ENCODE data around the gene PRKAG2. TPM values are rescaled to one million over a fixed set of nuclear protein-coding genes. Genes with fewer than 3 reads are reported as not detected.
A peak's percentile ranks its signal among the peaks of the same experiment; 100 is the strongest.

Gene PRKAG2
- total RNA-seq, 1 donor from 2014 or later: 20.8 TPM

DNA sequence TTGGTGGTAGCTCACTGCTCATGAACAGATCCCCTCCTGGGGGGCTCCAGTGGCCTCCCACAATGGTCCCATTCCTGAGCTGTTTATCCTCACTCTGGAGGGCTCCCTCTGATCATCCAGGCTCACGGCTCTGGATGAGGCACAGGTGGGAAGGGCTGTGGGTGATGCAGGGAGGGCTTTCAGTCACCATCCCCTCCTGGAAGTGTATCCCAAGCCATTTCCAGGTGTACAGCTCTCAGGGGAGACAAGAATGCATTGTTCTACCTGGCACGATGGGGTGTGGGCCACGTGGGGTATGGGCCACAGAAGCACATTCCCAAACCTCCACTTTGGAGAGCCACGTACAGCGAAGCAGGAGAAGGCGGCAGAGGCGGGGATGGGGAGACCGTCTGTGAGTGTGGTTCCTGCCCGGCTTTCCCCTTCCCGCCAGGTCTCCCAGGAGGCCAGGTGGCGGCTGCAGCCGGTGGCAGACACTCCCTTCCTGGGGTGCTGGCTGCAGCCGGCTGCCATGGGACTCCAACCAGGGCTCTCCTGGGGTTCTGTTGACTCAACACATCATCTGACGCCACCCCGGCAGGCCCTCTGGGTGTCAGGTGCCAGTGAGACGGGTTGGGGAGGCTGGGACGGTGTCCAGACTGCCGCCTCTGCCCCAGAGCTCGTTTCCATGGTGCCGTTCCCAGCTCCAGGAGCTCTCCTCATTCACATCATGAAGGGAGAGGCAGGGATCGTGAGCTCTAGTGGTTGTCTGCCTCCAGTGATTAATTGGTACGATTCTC is 187.5 kb downstream of the PRKAG2 start:
- TF ChIP-seq, protein P1, sequence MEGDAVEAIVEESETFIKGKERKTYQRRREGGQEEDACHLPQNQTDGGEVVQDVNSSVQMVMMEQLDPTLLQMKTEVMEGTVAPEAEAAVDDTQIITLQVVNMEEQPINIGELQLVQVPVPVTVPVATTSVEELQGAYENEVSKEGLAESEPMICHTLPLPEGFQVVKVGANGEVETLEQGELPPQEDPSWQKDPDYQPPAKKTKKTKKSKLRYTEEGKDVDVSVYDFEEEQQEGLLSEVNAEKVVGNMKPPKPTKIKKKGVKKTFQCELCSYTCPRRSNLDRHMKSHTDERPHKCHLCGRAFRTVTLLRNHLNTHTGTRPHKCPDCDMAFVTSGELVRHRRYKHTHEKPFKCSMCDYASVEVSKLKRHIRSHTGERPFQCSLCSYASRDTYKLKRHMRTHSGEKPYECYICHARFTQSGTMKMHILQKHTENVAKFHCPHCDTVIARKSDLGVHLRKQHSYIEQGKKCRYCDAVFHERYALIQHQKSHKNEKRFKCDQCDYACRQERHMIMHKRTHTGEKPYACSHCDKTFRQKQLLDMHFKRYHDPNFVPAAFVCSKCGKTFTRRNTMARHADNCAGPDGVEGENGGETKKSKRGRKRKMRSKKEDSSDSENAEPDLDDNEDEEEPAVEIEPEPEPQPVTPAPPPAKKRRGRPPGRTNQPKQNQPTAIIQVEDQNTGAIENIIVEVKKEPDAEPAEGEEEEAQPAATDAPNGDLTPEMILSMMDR (conservative IDR thresholded peaks at IDR 0.05; ENCODE audit: low read depth, low read length): no peak
- H3K4me3 ChIP-seq (ENCODE audit: low read depth, low read length): no peak overlapping the region
- no peak for DNase-seq (ENCODE audit: low read depth)

DNA sequence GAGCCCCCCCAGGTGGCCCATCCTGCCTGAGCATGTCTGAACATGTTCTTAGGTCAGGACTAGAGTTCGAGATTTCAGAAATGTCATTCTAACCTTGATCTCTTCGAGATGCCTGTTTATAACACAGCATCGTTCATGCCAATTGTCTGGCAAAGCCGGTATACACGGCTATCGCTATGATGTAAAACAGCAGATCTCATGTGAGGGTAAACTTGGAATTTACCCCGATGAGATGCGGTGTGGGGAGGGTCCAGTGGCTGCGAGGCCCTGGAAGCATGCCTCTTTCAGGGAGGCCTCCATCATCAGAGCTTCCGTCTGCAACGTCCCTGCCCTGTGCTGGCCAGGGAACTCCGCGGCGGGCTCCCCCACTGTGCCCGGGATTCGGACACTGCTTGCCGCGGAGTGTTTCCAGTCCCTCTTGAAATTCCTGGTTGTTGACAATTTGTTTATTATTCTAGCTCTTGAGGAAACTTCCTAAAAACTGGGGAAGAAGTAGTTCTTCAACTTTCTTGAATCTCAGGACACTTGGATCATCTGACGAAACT is 188.6 kb downstream of the PRKAG2 start:
- no peak for DNase-seq (ENCODE audit: low read depth)
- H3K4me3 ChIP-seq (ENCODE audit: low read depth, low read length): no peak overlapping the region
- TF ChIP-seq, protein P1 (conservative IDR thresholded peaks at IDR 0.05; ENCODE audit: low read depth, low read length): peak; percentile 18

DNA sequence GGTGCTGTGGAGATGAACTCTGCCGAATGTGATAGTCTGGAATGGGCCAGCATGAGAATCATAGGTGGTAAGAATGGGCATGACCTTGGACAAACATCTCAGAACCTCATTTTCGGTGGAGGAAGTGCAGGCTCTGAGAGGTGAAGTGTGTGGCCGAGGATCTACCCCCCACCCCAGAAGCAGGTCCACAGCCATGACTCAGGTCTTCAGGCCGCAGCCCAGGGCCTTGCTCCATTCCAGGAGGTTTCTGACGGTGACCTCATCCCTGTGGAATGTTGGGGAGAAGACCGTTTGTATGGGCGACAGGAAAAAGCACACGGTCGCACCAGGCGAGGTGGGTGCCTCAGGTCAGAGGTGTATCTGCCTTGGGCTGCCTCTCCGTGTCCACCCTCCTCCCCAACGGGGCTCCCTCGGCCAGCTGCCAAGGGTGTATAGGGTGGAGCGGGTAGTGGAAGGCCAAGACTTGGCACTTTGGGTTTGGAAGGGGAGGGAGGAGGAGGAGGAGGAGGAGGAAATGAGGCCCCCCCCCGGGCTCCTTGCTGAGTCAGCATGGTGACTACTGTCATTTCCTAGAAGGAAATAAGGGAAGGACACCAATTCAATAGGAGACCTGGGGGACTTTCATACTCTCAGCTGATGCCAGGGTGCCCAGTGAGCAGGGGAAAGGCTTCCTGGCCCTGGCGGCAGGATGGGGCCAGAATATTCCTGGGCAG is 189.2 kb downstream of the PRKAG2 start:
- H3K4me3 ChIP-seq (ENCODE audit: low read depth, low read length): peak overlapping the region; percentile 28
- DNase-seq (ENCODE audit: low read depth): peak; percentile 91
- TF ChIP-seq, protein P1 (conservative IDR thresholded peaks at IDR 0.05; ENCODE audit: low read depth, low read length): no peak

DNA sequence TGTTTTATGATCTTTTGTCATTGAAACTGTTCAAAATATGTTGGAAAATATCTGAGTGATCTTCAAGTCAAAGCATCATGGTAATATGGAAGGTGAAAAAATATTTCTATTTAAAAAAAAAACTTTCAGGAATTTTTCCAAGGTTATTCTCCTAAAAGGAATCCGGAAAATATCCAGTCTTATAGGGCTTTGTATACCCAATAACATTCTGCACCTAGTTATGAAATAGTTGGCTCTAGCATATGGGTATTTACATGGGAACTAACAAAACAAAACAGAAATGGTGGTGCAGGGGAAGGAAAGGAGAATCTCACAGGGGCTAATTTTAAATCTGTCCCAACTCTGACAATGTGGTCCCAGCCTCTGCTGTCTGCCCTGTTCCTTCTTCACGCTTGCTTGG is 190.1 kb downstream of the PRKAG2 start:
- no peak for DNase-seq (ENCODE audit: low read depth)
- TF ChIP-seq, protein P1 (conservative IDR thresholded peaks at IDR 0.05; ENCODE audit: low read depth, low read length): no peak
- no peak overlapping the region for H3K4me3 ChIP-seq (ENCODE audit: low read depth, low read length)

DNA sequence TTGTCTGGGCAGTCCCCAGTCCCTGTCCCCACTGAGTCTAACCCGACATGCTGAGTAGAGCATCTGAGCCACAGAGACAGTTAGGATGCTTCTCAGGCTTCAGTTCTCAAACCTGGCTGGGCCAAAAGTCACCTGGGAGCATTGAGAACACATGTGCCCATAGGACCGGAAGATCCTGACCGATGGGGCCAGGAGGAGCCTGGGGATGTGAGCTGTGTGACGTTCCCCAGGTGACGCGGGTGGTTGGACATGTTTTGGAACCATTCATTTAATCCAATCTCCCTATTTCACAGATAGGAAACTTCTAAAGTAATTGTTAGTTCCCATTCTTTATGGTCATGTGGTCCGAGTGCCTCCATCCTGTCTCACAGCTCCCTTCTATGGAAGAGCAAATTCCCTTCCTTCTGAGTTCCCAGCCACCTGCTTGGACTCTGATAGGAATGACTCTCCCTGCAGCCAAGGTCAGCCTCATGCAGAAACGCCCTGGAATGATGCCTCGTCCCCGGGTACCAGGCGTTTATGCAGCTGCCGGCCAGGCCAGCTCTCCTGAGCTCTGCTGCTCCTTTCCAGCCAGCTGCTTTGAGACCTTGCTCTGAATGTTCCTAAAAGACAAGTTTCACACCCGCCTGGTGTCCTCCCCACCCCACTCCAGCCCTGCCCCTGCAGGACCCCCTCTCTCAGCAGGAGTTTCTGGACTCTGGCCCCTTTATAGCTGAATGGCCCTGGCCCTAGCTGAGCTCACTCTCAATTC is 190.7 kb downstream of the PRKAG2 start:
- TF ChIP-seq, protein P1 (conservative IDR thresholded peaks at IDR 0.05; ENCODE audit: low read depth, low read length): no peak
- H3K4me3 ChIP-seq (ENCODE audit: low read depth, low read length): no peak overlapping the region
- DNase-seq (ENCODE audit: low read depth): no peak

DNA sequence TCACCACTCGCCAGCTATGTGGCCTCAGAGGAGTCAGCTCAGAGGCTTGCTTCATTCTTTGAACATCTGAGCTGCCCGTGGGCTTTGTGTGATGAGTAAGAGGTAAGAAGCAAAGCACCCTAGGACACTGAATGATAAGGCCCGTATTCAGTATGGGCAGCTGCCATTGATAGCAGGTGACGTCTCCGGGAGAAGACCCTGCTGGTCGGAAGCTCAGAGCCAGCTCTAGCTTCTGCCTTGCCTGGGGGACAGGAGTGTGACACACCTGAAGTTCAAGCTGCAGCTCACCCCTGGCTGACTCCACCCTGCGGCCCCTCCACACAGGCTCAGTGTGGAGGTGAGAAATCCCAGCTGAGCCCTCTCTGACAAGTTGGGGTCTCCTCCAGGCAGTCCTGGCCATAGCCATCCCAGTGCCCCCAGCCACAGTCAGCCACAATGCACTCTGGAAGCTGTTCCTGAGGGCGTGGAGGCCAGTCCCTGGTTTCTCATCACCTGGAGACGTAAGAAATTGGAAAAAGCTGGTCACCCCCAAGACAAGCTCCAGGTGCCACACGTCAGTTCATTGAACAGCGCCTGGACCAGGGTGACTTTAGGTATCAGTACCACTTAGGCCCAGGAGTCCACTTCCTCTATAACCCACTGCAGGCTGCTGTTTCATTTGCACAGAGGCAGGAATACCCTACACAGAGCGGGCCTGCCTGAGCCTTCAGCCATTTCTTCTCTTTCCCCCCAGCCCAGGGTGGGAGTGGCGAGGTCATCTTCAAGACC is 192.3 kb downstream of the PRKAG2 start:
- DNase-seq (ENCODE audit: low read depth): no peak
- TF ChIP-seq, protein P1 (conservative IDR thresholded peaks at IDR 0.05; ENCODE audit: low read depth, low read length): no peak
- no peak overlapping the region for H3K4me3 ChIP-seq (ENCODE audit: low read depth, low read length)

Measured in epithelial cell of proximal tubule (primary cell).